ENCODE results near the gene RHBDD3.

Gene RHBDD3

GRCh38 chr22:29256606-29257325 lies 11.0 kb downstream of the RHBDD3 start (continued):
- TF ChIP-seq TSHZ2 (CRISPR knock-in tag; IDR thresholded peaks at IDR 0.05) (no peak), ESRRG (CRISPR knock-in tag; IDR thresholded peaks at IDR 0.05) (no peak), ZNF565 (CRISPR knock-in tag; conservative IDR thresholded peaks at IDR 0.05; ENCODE audit: low read depth) (no peak), BACH2 (CRISPR knock-in tag; IDR thresholded peaks at IDR 0.05; ENCODE audit: borderline replicate concordance) (no peak), ARNTL (CRISPR knock-in tag; IDR thresholded peaks at IDR 0.05; ENCODE audit: borderline replicate concordance, low read depth) (no peak), CSDC2 (CRISPR knock-in tag; IDR thresholded peaks at IDR 0.05) (no peak), ISL1 (CRISPR knock-in tag; IDR thresholded peaks at IDR 0.05) (no peak), TCF4 (CRISPR knock-in tag; IDR thresholded peaks at IDR 0.05; ENCODE audit: borderline replicate concordance) (no peak)

DNA sequence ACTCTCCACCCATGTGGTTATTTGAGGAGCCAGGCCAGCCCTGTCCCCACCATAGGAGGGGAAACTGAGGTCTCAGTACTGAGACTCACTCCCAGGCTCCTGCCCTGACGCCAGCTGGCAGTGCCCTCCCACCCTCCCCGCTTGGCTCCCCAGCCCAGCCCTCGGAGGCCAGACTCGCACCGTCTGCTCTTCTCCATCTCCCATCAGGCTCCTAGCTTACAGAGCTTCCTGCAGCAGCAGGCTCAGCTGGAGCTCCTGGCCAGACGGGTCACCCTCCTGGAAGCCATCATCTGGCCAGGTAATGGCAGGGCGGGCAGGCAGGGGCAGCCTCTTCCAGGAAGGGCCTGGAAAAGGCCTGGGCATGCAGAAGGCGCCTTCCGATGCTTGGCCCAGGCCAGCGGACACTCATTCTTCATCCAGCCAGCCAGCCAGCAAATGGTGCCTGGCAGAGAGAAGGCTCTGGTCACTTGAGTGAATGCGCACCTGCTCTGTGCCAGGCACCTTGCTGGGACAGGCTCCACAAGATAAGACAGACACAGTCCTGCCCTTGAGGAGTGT lies 12.6 kb downstream of the RHBDD3 start:
- TF ChIP-seq GLIS3 (CRISPR knock-in tag; IDR thresholded peaks at IDR 0.05) = no peak
- TF ChIP-seq ZFP30 (CRISPR knock-in tag; IDR thresholded peaks at IDR 0.05) = no peak
- TF ChIP-seq ZC3H10 (CRISPR knock-in tag; IDR thresholded peaks at IDR 0.05) = no peak
- TF ChIP-seq ISL1 (CRISPR knock-in tag; IDR thresholded peaks at IDR 0.05) = no peak
- no peak for TF ChIP-seq ZNF565 (CRISPR knock-in tag; conservative IDR thresholded peaks at IDR 0.05; ENCODE audit: low read depth)
- no peak for TF ChIP-seq OSR1 (CRISPR knock-in tag; IDR thresholded peaks at IDR 0.05)
- no peak for TF ChIP-seq POU6F1 (CRISPR knock-in tag; IDR thresholded peaks at IDR 0.05; ENCODE audit: borderline replicate concordance, low read depth)
- TF ChIP-seq, protein P1, sequence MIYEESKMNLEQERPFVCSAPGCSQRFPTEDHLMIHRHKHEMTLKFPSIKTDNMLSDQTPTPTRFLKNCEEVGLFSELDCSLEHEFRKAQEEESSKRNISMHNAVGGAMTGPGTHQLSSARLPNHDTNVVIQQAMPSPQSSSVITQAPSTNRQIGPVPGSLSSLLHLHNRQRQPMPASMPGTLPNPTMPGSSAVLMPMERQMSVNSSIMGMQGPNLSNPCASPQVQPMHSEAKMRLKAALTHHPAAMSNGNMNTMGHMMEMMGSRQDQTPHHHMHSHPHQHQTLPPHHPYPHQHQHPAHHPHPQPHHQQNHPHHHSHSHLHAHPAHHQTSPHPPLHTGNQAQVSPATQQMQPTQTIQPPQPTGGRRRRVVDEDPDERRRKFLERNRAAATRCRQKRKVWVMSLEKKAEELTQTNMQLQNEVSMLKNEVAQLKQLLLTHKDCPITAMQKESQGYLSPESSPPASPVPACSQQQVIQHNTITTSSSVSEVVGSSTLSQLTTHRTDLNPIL (CRISPR knock-in tag; IDR thresholded peaks at IDR 0.05; ENCODE audit: low read depth) = no peak
- TF ChIP-seq ZNF8 (CRISPR knock-in tag; IDR thresholded peaks at IDR 0.05) = no peak
- ATAC-seq = no peak

DNA sequence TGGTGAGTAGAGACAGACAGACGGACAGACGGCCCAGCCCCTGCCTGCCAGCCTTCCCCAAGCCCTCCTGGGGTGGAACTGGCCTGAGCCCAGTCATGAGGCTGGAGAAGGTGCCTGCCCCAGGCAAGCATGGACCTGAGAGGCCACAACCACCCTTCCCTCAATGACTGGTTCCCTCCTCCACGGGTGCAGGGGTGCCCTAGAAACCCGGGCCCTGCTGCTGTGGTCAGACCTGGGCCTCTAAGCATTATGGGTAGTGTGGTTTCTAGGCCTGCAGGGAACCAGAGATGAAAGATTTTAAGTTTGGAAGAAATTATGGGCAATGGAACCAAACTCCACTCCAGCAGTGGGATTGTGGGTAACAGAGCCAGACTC lies 13.5 kb downstream of the RHBDD3 start:
- ATAC-seq = no peak
- TF ChIP-seq OSR1 (CRISPR knock-in tag; IDR thresholded peaks at IDR 0.05) (no peak), TOX (CRISPR knock-in tag; IDR thresholded peaks at IDR 0.05; ENCODE audit: borderline replicate concordance) (no peak), ESRRG (CRISPR knock-in tag; IDR thresholded peaks at IDR 0.05) (no peak), RARB (CRISPR knock-in tag; IDR thresholded peaks at IDR 0.05) (no peak), TSHZ2 (CRISPR knock-in tag; IDR thresholded peaks at IDR 0.05) (no peak), ZNF70 (CRISPR knock-in tag; IDR thresholded peaks at IDR 0.05) (no peak), ISL1 (CRISPR knock-in tag; IDR thresholded peaks at IDR 0.05) (no peak), ARNTL (CRISPR knock-in tag; IDR thresholded peaks at IDR 0.05; ENCODE audit: borderline replicate concordance, low read depth) (no peak), ZNF8 (CRISPR knock-in tag; IDR thresholded peaks at IDR 0.05) (no peak), SNAI2 (CRISPR knock-in tag; IDR thresholded peaks at IDR 0.05) (no peak), ZC3H10 (CRISPR knock-in tag; IDR thresholded peaks at IDR 0.05) (no peak), POU6F1 (CRISPR knock-in tag; IDR thresholded peaks at IDR 0.05; ENCODE audit: borderline replicate concordance, low read depth) (no peak), GLIS3 (CRISPR knock-in tag; IDR thresholded peaks at IDR 0.05) (no peak), ZNF565 (CRISPR knock-in tag; conservative IDR thresholded peaks at IDR 0.05; ENCODE audit: low read depth) (no peak)
- TF ChIP-seq, protein P2, sequence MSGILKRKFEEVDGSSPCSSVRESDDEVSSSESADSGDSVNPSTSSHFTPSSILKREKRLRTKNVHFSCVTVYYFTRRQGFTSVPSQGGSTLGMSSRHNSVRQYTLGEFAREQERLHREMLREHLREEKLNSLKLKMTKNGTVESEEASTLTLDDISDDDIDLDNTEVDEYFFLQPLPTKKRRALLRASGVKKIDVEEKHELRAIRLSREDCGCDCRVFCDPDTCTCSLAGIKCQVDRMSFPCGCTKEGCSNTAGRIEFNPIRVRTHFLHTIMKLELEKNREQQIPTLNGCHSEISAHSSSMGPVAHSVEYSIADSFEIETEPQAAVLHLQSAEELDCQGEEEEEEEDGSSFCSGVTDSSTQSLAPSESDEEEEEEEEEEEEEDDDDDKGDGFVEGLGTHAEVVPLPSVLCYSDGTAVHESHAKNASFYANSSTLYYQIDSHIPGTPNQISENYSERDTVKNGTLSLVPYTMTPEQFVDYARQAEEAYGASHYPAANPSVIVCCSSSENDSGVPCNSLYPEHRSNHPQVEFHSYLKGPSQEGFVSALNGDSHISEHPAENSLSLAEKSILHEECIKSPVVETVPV (CRISPR knock-in tag; IDR thresholded peaks at IDR 0.05) = no peak
- TF ChIP-seq, protein P1 (CRISPR knock-in tag; IDR thresholded peaks at IDR 0.05; ENCODE audit: low read depth) = no peak

Data from SK-N-SH treated with all-trans-retinoic acid at 6 μM for 48 hours (cell line).